ENCODE results near the gene GNAT2.
"Not testable (repeated sequence)": the region's sequence is repeated elsewhere in the genome, so short reads cannot be mapped to it uniquely, and the experiment has no call there.

GNAT2 gene

DNA sequence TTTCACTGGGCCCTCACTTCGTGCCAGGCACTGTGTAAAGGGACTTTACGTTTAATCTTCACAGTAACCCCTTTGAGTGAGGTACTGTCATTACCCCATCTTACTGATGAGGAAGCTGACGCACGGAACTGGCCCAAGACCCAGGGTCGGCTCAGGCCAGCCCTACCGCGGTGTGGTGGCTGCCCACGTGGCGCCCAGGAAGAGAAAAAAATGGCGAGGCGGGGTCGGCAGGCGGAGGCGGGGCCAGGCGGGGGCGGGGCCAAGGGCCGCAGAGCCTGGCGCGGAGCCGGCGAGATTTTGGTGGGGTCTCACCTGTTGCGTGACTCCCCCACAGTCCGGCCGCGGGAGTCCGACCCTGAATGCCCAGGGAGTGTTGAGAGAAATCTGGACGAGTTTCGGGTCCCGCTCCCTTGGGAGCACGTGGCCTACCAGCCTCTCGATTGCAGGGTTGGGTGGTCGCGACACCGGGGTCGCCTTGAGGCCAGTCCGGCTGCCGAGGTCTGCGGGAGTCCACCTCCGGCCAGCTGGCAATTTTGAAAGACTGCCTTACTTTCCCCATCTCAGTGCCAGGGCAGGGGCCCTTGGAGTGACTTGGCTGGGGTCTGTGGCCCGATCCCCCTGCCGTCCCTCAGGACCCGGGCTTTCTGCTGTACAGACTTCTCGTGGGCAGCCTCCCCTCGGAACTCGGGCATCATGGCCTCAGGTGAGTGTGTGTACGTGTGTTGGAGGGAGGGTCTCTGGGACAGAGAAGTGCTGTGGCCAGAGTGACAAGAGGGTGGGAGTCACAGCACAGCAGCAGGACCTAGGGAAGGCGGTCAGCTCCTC is at the start of gene GNAT2, which contains the start of gene AMPD2:
Gene GNAT2, minus strand, starts transcription at position 41 of the 825 bp plus-strand sequence. CDS start 6,746 bp downstream, outside the sequence.
Gene AMPD2, plus strand, starts transcription at position 262 of the 825 bp plus-strand sequence. CDS start 1,339 bp downstream, outside the sequence.
- H3K27ac ChIP-seq: peak within 1 kb of the TSS; percentile 15 to 96 (median 87)
- peak within 1 kb of the TSS; percentile 49 to 82 (median 59) for H3K4me3 ChIP-seq

- Histone ChIP-seq H3K4me3 (peak overlapping the region; percentile 25 to 56 (median 39)), H3K27ac (peak overlapping the region in 11 of 21 experiments; percentile 3 to 66 (median 49))
Measured at GRCh38 chr1:109668123-109668775, 48.8 kb upstream of the GNAT2 start.

DNA sequence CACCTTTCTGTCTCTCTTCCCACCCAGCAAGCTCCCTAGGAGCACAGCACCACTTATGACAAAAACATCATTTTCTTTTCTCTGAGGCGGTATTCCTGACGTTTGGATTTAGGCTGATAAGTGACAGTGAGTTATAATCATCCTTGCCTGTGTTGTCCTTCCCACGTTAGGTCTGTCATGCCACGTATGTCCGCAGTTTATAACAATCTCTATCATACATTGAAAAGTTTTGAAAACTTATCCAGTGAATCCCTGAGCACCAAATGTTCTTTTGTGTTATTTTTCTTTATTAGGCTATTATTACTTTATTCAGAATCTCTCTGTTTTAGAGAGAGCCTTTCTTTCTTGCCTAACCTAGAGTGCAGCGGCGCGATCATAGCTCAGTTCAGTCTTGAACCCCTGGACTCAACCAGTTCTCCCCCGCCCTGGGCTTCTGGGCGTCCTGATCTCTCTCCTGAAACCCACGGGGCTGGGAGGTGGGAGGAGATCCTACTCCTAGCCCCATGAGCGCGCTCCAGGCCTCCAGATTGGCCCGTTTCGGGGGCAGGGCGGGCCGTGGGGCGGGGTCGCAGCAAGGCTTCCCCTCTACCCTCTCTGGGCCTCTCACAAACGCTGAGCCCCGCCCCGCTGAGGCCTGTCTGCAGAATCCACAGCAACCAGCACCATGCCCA is 48.2 kb upstream of the GNAT2 start, which contains the start of gene GSTM2:
Gene GSTM2, plus strand, starts transcription at position 606 of the 671 bp plus-strand sequence. Its CDS starts 59 bp downstream, at position 665.
- Histone ChIP-seq H3K27ac (peak within 1 kb of the TSS in 11 of 21 experiments; percentile 3 to 66 (median 49)), H3K4me3 (peak within 1 kb of the TSS; percentile 25 to 56 (median 39))

DNA sequence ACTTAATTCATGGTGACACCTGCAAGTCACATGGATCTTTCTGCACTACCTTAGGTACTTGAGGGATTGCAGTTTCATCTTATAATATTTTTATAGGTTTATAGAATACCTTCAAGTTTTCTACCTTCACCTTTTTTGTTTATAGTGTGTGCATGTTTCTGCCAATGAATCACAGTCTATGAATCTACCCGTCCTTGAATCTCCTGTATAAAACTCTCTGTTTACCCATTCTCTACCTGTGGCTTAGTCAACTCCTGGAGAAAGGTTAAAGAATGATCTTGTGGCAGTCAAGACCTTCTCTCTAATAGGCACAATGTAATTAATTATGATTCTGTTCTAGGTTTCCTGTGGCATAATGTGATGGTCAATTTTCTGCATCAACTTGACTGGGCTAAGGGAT is 45.3 kb upstream of the GNAT2 start:
- Histone ChIP-seq H3K27ac (no peak overlapping the region), H3K4me3 (no peak overlapping the region)

DNA sequence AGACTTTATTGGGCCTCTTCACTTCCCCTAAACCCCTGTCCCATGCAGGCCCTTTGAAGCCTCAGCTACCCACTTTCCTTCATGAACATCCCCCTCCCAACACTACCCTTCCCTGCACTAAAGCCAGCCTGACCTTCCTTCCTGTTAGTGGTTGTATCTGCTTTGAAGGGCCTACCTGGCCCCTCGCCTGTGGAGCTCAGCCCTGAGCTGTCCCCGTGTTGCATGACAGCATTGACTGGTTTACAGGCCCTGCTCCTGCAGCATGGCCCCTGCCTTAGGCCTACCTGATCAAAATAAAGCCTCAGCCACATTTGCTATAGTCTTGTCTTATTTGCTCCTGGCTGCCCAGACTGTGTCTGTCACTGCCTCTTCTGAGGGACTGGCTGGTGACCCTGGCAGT is 42.0 kb upstream of the GNAT2 start:
- Histone ChIP-seq H3K4me3 (no peak overlapping the region), H3K27ac (no peak overlapping the region)

- H3K4me3 ChIP-seq, H3K27ac ChIP-seq: not testable (repeated sequence)
Measured at GRCh38 chr1:109660691-109661026, 41.2 kb upstream of the GNAT2 start.

DNA sequence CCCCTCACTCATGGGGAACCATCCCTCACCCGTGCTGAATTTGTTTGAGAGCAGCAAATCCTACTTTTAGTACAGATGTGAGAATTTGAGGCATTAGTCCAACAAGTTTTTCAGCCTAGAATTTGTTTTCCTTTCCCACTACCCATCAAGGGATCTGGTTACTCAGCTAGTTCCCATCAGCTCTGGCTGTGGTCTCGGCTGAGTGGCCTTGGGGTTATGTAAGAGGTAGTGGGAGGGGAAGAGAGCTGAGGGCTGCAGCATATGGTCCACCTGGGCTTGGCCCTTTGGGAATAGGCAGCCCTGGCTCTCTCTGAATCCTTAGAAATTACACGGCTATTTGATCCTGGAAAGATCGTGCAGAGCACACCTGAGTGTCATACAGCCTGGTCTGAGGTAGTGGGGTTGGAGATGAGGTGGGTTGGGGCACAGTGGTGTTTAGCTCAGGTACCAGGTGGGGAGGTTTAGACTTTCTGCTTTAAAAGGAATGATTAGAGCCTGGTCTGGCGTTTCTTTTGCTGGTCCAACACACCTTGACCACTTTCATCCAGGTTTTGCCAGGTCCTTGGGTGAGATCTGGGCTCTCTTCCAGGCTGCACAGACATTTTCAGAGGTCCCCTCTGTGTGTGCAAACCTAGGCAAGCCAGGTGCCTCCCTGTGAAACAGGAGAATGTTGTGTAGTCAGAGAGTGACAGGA is 40.7 kb upstream of the GNAT2 start:
- Histone ChIP-seq H3K4me3 (no peak overlapping the region), H3K27ac (no peak overlapping the region)

DNA sequence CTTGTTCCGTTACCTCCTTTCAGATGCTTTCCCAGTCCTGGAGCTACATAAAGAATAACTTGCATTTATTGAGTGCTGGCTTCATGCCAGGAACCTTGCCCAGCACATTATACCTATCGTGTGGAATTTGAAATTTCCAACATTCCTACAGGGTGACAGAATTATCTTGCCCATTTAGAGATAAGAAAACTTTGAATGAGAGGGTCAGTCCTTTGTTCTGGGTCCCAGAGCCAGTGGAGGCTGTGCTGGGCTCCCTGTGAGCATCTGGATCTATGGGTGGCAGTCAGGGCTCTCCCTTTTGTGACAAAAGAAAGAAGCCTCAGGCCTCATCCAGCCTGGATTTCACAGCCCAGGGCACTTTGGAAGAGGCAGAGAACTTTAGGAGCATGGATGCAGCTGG is 39.7 kb upstream of the GNAT2 start:
- Histone ChIP-seq H3K4me3 (no peak overlapping the region), H3K27ac (no peak overlapping the region)

GRCh38 chr1:109658533-109659042 is 39.2 kb upstream of the GNAT2 start:
- H3K27ac ChIP-seq: no peak overlapping the region
- no peak overlapping the region for H3K4me3 ChIP-seq

- Histone ChIP-seq H3K4me3 (no peak overlapping the region), H3K27ac (no peak overlapping the region)
Measured at GRCh38 chr1:109657970-109658369, 38.6 kb upstream of the GNAT2 start.

GRCh38 chr1:109657395-109657794 is 38.0 kb upstream of the GNAT2 start:
- no peak overlapping the region for H3K27ac ChIP-seq
- no peak overlapping the region for H3K4me3 ChIP-seq

DNA sequence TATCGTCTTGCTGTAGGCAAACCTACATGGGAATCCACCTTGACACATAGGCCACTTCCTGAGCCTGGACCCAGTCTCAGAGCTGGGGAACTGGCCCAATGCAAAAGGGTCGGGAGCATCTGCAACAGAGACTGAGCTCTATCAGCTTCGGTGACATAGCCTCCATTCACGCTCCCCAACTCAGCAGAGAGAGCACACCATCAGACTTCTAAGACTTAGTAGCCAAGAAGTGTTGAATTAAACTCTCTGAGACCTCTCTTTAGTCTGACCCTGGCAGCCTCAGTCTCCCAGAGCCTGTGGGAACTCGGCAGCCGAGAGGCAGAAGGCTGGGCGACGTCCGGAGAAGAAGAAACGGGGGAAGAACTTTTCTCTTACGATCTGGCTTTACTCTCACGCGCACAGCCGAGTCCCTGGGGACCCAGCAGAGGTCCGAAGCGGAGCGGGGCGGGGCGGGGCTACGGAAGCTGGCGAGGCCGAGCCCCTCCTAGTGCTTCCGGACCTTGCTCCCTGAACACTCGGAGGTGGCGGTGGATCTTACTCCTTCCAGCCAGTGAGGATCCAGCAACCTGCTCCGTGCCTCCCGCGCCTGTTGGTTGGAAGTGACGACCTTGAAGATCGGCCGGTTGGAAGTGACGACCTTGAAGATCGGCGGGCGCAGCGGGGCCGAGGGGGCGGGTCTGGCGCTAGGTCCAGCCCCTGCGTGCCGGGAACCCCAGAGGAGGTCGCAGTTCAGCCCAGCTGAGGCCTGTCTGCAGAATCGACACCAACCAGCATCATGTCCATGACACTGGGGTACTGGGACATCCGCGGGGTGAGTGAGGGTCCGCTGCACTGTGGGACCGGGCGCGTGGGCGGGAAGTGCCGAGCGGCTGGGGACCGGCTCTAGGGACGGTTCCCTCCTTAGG is 36.5 kb upstream of the GNAT2 start, which contains the start of gene GSTM4:
Gene GSTM4, plus strand, starts transcription at position 485 of the 905 bp plus-strand sequence. Its CDS starts 291 bp downstream, at position 776.
- H3K4me3 ChIP-seq: peak within 1 kb of the TSS; percentile 40 to 81 (median 57)

GRCh38 chr1:109654519-109654918 is 35.1 kb upstream of the GNAT2 start:
- Histone ChIP-seq H3K27ac (no peak overlapping the region), H3K4me3 (no peak overlapping the region)

More for the DNA sequence above, 36.5 kb upstream of the GNAT2 start, which contains the start of gene GSTM4:
- H3K27ac ChIP-seq: peak within 1 kb of the TSS in 20 of 21 experiments; percentile 29 to 86 (median 74)

- Histone ChIP-seq H3K27ac (no peak overlapping the region), H3K4me3 (no peak overlapping the region)
Measured at GRCh38 chr1:109653306-109653705, 33.9 kb upstream of the GNAT2 start.

- no peak overlapping the region for H3K4me3 ChIP-seq
- no peak overlapping the region for H3K27ac ChIP-seq
Measured at GRCh38 chr1:109652402-109652801, 33.0 kb upstream of the GNAT2 start.

DNA sequence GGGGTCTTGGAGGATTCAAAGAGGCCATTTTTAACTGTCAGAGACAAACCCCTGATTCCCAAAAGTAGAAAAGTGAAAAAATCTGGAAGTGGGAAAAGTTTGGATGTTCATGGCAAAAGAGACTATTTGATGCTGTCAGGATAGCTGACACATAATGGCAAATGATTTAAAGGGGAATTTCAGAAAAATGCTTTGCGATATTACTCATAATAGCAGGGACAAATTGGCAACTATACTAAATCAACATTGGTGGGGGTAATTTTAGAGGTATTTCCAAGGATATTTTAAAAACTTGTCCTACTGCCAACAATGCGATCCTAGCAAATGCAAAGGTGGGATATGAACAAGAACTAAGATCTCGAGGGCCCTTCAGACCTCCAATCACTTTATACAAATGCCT is 31.2 kb upstream of the GNAT2 start:
- H3K4me3 ChIP-seq: no peak overlapping the region
- H3K27ac ChIP-seq: no peak overlapping the region

DNA sequence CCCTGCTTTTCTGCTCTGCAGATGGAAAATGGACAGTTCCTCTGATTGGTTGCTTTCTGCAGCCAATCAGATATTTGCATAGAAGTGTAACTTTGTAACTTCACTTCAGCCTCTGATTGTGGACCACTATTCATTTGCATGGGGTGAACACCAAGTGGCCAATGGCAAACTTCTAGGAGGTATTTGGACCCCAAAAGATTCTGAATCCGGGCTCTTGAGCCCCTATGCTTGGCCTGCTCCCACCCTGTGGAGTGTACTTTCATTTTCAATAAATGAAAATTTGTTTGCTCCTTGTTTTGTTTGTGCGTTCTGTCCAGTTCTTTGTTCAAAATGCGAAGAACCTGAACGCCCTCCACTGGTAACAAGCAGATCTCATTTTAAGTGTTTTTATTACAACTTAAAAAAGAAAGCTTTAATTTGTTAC is 30.1 kb upstream of the GNAT2 start:
- Histone ChIP-seq H3K27ac (peak overlapping the region in 1 of 21 experiments; percentile 36), H3K4me3 (peak overlapping the region in 2 of 7 experiments; percentile 8 to 11)

DNA sequence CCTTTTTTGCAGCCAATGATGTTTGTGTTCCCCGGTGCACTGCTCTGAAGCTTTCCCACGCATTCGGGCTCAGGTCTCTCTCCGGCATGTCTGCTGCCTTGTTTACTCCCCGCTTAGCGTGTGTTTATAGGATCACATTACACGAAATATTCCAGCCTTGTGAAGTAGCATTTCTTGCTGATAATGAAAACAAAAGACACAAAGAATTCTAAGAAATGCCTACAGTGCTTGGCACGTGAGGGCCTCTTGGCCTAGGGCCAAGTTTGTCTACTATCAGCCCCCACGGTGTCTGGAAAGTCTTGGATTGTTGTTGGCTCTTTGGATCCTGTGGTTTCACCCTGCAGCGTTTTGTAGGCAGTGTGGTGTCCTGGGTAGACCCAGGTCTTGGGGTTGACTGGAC is 25.3 kb upstream of the GNAT2 start:
- no peak overlapping the region for H3K4me3 ChIP-seq
- no peak overlapping the region for H3K27ac ChIP-seq

All from skin epidermis (tissue), 12 donors.